ENCODE results near the gene C10orf90.

Gene C10orf90

DNA sequence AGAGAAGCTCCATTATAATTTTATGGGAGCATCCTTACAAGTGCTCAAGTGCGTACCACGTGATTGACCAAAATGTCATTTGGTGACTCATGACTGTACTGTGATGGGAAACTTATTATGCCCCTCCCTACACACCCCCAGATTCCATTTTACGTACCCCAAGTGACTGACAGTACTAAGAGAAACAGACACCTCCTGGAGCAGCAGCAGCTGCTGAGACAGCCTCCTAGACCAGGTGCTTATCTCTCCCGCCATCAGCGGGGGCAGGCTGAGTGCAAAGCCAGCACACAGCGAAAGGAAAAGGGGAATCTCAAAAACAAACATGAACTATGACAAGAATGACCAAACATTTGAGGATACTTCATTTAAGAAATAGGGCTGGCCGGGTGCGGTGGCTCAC is 278.0 kb downstream of the C10orf90 start:
- no peak overlapping the region for H3K27ac Mint-ChIP-seq
- TF ChIP-seq, protein P1, sequence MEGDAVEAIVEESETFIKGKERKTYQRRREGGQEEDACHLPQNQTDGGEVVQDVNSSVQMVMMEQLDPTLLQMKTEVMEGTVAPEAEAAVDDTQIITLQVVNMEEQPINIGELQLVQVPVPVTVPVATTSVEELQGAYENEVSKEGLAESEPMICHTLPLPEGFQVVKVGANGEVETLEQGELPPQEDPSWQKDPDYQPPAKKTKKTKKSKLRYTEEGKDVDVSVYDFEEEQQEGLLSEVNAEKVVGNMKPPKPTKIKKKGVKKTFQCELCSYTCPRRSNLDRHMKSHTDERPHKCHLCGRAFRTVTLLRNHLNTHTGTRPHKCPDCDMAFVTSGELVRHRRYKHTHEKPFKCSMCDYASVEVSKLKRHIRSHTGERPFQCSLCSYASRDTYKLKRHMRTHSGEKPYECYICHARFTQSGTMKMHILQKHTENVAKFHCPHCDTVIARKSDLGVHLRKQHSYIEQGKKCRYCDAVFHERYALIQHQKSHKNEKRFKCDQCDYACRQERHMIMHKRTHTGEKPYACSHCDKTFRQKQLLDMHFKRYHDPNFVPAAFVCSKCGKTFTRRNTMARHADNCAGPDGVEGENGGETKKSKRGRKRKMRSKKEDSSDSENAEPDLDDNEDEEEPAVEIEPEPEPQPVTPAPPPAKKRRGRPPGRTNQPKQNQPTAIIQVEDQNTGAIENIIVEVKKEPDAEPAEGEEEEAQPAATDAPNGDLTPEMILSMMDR (IDR thresholded peaks at IDR 0.05; ENCODE audit: unreplicated experiment in 3 of 3), result no peak
- no peak overlapping the region for H3K4me3 Mint-ChIP-seq
- H3K9me3 Mint-ChIP-seq, result peaks cover 2% of the 10 kb centered on the region
- H3K27me3 Mint-ChIP-seq (ENCODE audit: low read depth), result peaks cover 30% of the 10 kb centered on the region
- peaks cover 21% of the 10 kb centered on the region for H3K4me1 Mint-ChIP-seq
- no peaks in the 10 kb centered on the region for H3K36me3 Mint-ChIP-seq (ENCODE audit: low read depth)

DNA sequence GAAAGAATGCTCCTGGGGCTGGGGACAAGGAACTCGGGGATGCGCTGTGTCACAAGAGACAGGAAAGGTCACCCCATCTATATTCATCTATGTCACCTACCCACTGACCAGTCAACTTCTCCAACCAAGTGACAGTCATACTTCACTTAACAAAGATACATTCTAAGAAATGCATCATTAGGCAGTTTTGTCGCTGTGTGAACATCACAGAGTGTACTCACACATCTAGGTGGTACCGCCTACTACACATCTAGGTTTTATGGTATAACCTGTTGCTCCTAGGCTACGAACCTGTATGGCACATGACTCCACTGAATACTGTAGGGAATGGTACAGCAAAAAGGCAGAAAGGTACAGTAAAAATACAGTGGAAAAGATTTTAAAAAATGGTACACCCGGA is 278.4 kb downstream of the C10orf90 start:
- Mint-ChIP-seq H3K4me3 (peak overlapping the region in 1 of 3 experiments; percentile 5), H3K27ac (peak overlapping the region in 2 of 3 experiments; percentile 57 to 63), H3K36me3 (ENCODE audit: low read depth) (no peaks in the 10 kb centered on the region), H3K27me3 (ENCODE audit: low read depth) (peaks cover 33% of the 10 kb centered on the region), H3K4me1 (peaks cover 23% of the 10 kb centered on the region), H3K9me3 (peaks cover 2% of the 10 kb centered on the region)
- TF ChIP-seq, protein P1 (IDR thresholded peaks at IDR 0.05; ENCODE audit: unreplicated experiment in 3 of 3), result no peak

DNA sequence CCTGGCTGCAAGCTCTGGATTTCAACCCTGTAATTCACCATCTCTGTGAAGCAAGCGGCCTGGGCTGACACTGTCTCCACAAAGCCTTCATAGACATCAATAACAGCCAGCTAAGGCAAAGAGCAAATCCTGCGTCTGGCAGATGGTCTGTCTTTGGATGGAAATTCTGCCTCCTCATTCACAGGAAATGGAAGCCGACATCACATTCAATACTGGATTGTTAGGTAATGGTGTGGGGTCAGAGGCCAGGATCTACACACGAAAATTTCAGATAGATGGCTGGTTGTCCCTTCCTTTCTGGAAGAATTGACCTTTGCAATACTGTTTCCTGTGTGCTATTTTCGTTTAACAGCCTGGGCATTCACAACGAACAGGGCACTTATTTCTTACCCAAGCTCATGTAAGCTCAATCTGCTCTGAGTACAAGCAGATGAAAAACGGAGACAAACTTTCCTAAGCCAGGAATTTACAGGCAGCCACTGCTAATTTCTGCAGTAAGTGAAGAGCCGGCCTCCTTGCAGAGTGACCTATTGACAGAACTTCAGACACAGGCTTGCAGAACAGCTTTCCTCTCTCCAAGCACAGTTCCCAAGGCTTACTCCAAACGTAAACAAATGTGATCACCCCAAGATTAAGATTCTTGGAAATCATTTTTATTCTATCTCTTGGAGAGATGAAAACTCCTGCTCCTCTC is 279.2 kb downstream of the C10orf90 start:
- no peaks in the 10 kb centered on the region for H3K9me3 Mint-ChIP-seq
- TF ChIP-seq, protein P1 (IDR thresholded peaks at IDR 0.05; ENCODE audit: unreplicated experiment in 3 of 3), result no peak
- peak overlapping the region; percentile 57 to 82 (median 63) for H3K27ac Mint-ChIP-seq
- no peaks in the 10 kb centered on the region for H3K36me3 Mint-ChIP-seq (ENCODE audit: low read depth)
- peaks cover 27% of the 10 kb centered on the region for H3K4me1 Mint-ChIP-seq
- H3K27me3 Mint-ChIP-seq (ENCODE audit: low read depth), result peaks cover 37% of the 10 kb centered on the region
- peak overlapping the region; percentile 49 to 84 (median 62) for H3K4me3 Mint-ChIP-seq

DNA sequence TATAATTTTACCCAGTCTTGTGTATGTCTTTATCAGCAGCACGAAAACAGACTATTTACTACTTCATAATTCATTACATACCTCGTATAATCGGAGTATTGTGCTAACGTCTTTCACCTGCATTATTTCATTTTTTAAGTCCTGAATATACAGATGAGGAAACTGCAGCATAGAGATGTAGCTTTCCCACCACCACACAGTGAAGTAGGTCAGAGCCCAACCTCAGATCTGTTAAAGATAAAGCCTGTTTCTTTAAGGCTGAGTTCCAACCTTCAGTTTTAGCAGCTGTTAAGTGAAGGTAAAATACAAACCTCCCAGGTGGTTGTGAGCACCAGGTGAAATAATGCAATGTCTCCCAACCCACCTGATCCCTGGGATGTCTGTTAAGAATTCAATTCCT is 280.2 kb downstream of the C10orf90 start:
- peak overlapping the region; percentile 40 to 84 (median 80) for H3K4me3 Mint-ChIP-seq
- no peaks in the 10 kb centered on the region for H3K36me3 Mint-ChIP-seq (ENCODE audit: low read depth)
- H3K4me1 Mint-ChIP-seq, result peaks cover 37% of the 10 kb centered on the region
- peaks cover 32% of the 10 kb centered on the region for H3K27me3 Mint-ChIP-seq (ENCODE audit: low read depth)
- H3K27ac Mint-ChIP-seq, result peak overlapping the region in 1 of 3 experiments; percentile 48
- TF ChIP-seq, protein P1 (IDR thresholded peaks at IDR 0.05; ENCODE audit: unreplicated experiment in 3 of 3), result no peak
- no peaks in the 10 kb centered on the region for H3K9me3 Mint-ChIP-seq

DNA sequence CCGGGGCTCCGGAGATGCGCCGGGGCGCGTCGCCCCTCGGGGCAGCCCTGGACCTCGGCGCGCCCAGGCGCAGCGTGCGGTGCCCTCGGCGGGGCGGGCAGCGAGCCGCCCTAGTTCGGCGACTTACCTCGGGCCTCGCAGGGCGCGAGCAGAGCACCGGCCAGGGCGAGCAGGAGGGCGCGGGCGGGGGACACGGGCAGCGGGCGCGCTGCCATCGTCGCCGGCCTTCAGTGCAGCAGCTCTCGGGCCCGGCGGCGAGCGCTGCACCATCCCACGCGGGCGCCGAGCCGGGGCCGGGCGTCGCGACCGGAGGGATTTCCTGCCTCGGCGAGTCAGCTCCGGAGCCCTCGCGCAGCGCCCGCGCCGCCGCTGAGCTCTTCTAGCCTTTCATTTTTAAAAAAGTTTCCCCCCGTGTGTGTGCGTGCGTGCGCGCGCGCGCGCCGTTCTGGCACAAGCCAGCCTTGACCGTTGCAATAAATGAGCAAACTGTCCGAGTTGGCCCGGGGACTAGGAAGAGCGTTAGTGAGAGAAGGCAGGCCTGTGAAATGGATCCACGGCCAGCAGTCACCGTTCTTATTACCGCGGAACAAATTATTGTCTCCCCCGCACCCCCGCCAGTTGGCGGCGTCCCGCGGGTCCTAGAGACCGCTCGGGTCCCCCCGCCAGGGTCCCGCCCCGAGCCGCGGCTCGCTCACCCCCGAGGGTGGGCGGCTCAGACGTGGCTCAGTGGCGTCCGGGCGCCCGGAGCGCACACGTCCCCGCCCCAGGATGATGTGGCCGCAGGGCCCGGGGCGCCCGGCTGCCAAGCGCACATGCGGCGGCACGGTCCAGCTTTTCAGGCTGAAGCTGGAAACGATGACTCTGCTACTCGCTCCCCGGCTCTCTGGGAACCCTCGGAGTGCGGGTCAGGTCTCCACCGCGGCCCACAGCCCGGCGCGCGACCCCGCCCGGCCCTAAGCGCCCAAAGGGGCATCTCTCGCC is 282.3 kb downstream of the C10orf90 start, which contains the start of gene ADAM12:
Gene ADAM12 (minus strand): TSS at position 547 of the 981 bp plus-strand sequence. CDS start 332 bp downstream, at position 215.
- H3K4me1 Mint-ChIP-seq, result peaks cover 44% of the 10 kb centered on the region
- peak within 1 kb of the TSS in 2 of 3 experiments; percentile 52 to 81 for H3K27ac Mint-ChIP-seq
- peaks cover 7% of the 10 kb centered on the region for H3K36me3 Mint-ChIP-seq (ENCODE audit: low read depth)
- H3K4me3 Mint-ChIP-seq, result peak within 1 kb of the TSS; percentile 90 to 97 (median 95)
- TF ChIP-seq, protein P1 (IDR thresholded peaks at IDR 0.05; ENCODE audit: unreplicated experiment in 3 of 3), result no peak
- H3K9me3 Mint-ChIP-seq, result peaks cover 7% of the 10 kb centered on the region
- peaks cover 32% of the 10 kb centered on the region for H3K27me3 Mint-ChIP-seq (ENCODE audit: low read depth)

Measured in nephron (organoid).